Liver (tissue), 9 donors: ENCODE results near the gene ZNF212. TPM values are rescaled to one million over a fixed set of nuclear protein-coding genes. Genes with fewer than 3 reads are reported as not detected.
"Not testable (repeated sequence)": the region's sequence is repeated elsewhere in the genome, so short reads cannot be mapped to it uniquely, and the experiment has no call there.

Experiments used
- DNase-seq: peaks from one replicate; pipeline ENCODE4 v3.0.0-alpha.2; 2017; ENCODE audit warnings: low spot score
- H3K27ac ChIP-seq, 2 donors: one replicate each; pipeline ENCODE4 v1.7.0; 2013; ENCODE audit warnings: inconsistent platforms in 2 of 2, low read length in 2 of 2, control low read depth in 1 of 2, low read depth in 1 of 2, mild to moderate bottlenecking in 1 of 2
- H3K27me3 ChIP-seq, 4 donors: one replicate each; pipeline versions ENCODE4 v1.6.1 to v1.7.0; 2013; ENCODE audit warnings: low read length in 3 of 4, inconsistent platforms in 1 of 4, mild to moderate bottlenecking in 1 of 4, moderate library complexity in 1 of 4; ENCODE audit not compliant: control insufficient read depth in 4 of 4, insufficient read depth in 4 of 4
- H3K36me3 ChIP-seq, 4 donors: one replicate each; pipeline versions ENCODE4 v1.6.1 to v1.7.0; 2013; ENCODE audit warnings: low read length in 3 of 4, mild to moderate bottlenecking in 3 of 4, low read depth in 1 of 4, moderate library complexity in 1 of 4; ENCODE audit not compliant: control insufficient read depth in 4 of 4, insufficient read depth in 3 of 4
- H3K4me1 ChIP-seq, 4 donors: one replicate each; pipeline versions ENCODE4 v1.6.1 to v1.7.0; 2013; ENCODE audit warnings: low read length in 3 of 4, mild to moderate bottlenecking in 3 of 4, moderate library complexity in 1 of 4; ENCODE audit not compliant: control insufficient read depth in 4 of 4, insufficient read depth in 4 of 4
- H3K4me3 ChIP-seq, 3 donors: one replicate each; pipeline versions ENCODE4 v1.6.1 to v1.7.0; 2013; ENCODE audit warnings: low read length in 3 of 3, control low read depth in 1 of 3, low read depth in 1 of 3, mild to moderate bottlenecking in 1 of 3
- H3K9ac ChIP-seq, 2 donors: one replicate each; pipeline ENCODE4 v1.7.0; 2013; ENCODE audit warnings: low read length in 2 of 2, mild to moderate bottlenecking in 2 of 2, moderate library complexity in 2 of 2, control low read depth in 1 of 2, low read depth in 1 of 2
- H3K9me3 ChIP-seq, 4 donors: one replicate each; pipeline versions ENCODE4 v1.6.1 to v1.7.0; 2013; ENCODE audit warnings: low read length in 3 of 4; ENCODE audit not compliant: control insufficient read depth in 4 of 4
- ATF3 ChIP-seq: IDR thresholded peaks from 2 replicates; pipeline ENCODE4 v1.6.1; 2016; ENCODE audit warnings: antibody characterized with exemption
- CTCF ChIP-seq: fragments of 150-350 bp; IDR thresholded peaks from 2 replicates; pipeline ENCODE4 v1.5.1; 2017; ENCODE audit warnings: improper control_type of control experiment, low read depth, low read length; ENCODE audit not compliant: missing input control
- EGR1 ChIP-seq, 2 donors: IDR thresholded peaks; 2 replicates each; pipeline ENCODE4 v1.6.1; 2016 to 2018; ENCODE audit warnings: antibody characterized with exemption in 2 of 2, low read depth in 2 of 2
- FOXA1 ChIP-seq: IDR thresholded peaks from 2 replicates; pipeline ENCODE4 v1.6.1; 2016; ENCODE audit warnings: antibody characterized with exemption
- FOXA2 ChIP-seq: IDR thresholded peaks from 2 replicates; pipeline ENCODE4 v1.6.1; 2016; ENCODE audit warnings: antibody characterized with exemption
- GABPA ChIP-seq, 2 donors: IDR thresholded peaks in 1 of 2; conservative IDR thresholded peaks in 1 of 2; 2 replicates each; pipeline ENCODE4 v1.6.1; 2016; ENCODE audit warnings: antibody characterized with exemption in 2 of 2, mild to moderate bottlenecking in 1 of 2, moderate library complexity in 1 of 2
- HNF4G ChIP-seq: IDR thresholded peaks from 2 replicates; pipeline ENCODE4 v1.6.1; 2016; ENCODE audit warnings: antibody characterized with exemption
- NR2F2 ChIP-seq: IDR thresholded peaks from 2 replicates; pipeline ENCODE4 v1.6.1; 2016; ENCODE audit warnings: antibody characterized with exemption
- RAD21 ChIP-seq, 2 donors: IDR thresholded peaks; 2 replicates each; pipeline ENCODE4 v1.6.1; 2016; ENCODE audit warnings: antibody characterized with exemption in 2 of 2, mild to moderate bottlenecking in 2 of 2
- REST ChIP-seq: IDR thresholded peaks from 2 replicates; pipeline ENCODE4 v1.6.1; 2016; ENCODE audit warnings: antibody characterized with exemption, mild to moderate bottlenecking
- SP1 ChIP-seq: IDR thresholded peaks from 2 replicates; pipeline ENCODE4 v1.6.1; 2018; ENCODE audit warnings: antibody characterized with exemption, mild to moderate bottlenecking
- YY1 ChIP-seq: IDR thresholded peaks from 2 replicates; pipeline ENCODE4 v1.6.1; 2016; ENCODE audit warnings: antibody characterized with exemption, mild to moderate bottlenecking
- ZBTB33 ChIP-seq: IDR thresholded peaks from 2 replicates; pipeline ENCODE4 v1.6.1; 2016; ENCODE audit warnings: antibody characterized with exemption
- WGBS: extraction: QIAGEN DNeasy Blood & Tissue Kit; methylation state at CpG from one replicate; pipeline ENCODE4 v1.1.7; 2013; 5-methylcytosine and 5-hydroxymethylcytosine counted together
- polyA plus RNA-seq, 2 donors: library from polyadenylated mRNA; stranded (reverse) in 1 of 2; unstranded in 1 of 2; fragments of 200-250 nt in 1 of 2; fragments of >200 nt in 1 of 2; fragmentation: Nextera tagmentation in 1 of 2; extraction: Ambion mirVana in 1 of 2; gene quantifications; one replicate each; pipeline versions ENCODE4 v1.2.1 to v1.2.3, GENCODE V29; 2013 to 2015
- total RNA-seq, 2 donors: library from RNA; depleted of rRNA; stranded (reverse); fragments of >200 nt; gene quantifications; one replicate each; pipeline ENCODE4 v1.2.3, GENCODE V29; 2014
- donor health status: healthy.
- donor health status: healthy.
- donor health status: healthy.
- donor health status: healthy.
- donor health status: healthy.

Gene ZNF212
- total and polyA plus RNA-seq, 4 donors, result 3.4 to 4.9 (median 3.7) TPM

GRCh38 chr7:149248777-149249176 lies 9.3 kb downstream of the ZNF212 start:
- H3K27me3 ChIP-seq, result no peaks in the 10 kb centered on the region
- no peak for DNase-seq
- no peak overlapping the region for H3K27ac ChIP-seq
- 84% methylated on average over 3 of the region's 3 CpGs for WGBS
- H3K9me3 ChIP-seq, result no peaks in the 10 kb centered on the region
- peaks cover 4 to 26% (median 20%) of the 10 kb centered on the region in 4 donors for H3K36me3 ChIP-seq
- no peak overlapping the region for H3K9ac ChIP-seq
- peaks cover 0 to 6% (median 4%) of the 10 kb centered on the region in 4 donors for H3K4me1 ChIP-seq
- no peak overlapping the region for H3K4me3 ChIP-seq
- no peak for TF ChIP-seq ATF3
- no peak for TF ChIP-seq GABPA (IDR thresholded peaks at IDR 0.05 in 1 of 2, conservative IDR thresholded peaks at IDR 0.05 in 1 of 2)
- no peak for TF ChIP-seq NR2F2
- no peak for TF ChIP-seq REST
- TF ChIP-seq YY1, result no peak
- no peak for TF ChIP-seq EGR1 (IDR thresholded peaks at IDR 0.05; ENCODE audit: low read depth in 2 of 2)
- no peak for TF ChIP-seq ZBTB33
- no peak for TF ChIP-seq RAD21 (IDR thresholded peaks at IDR 0.05)
- TF ChIP-seq CTCF, result no peak
- TF ChIP-seq FOXA2, result no peak
- TF ChIP-seq HNF4G, result no peak
- no peak for TF ChIP-seq FOXA1
- TF ChIP-seq SP1, result no peak

- DNase-seq, result not testable (repeated sequence)
These were observed 10.7 kb downstream of the ZNF212 start for GRCh38 chr7:149250151-149250550.

GRCh38 chr7:149251518-149251917 lies 12.1 kb downstream of the ZNF212 start:
- not testable (repeated sequence) for H3K4me1 ChIP-seq

More at GRCh38 chr7:149250151-149250550, 10.7 kb downstream of the ZNF212 start:
- peaks cover 8 to 37% (median 28%) of the 10 kb centered on the region in 4 donors for H3K36me3 ChIP-seq
- not testable (repeated sequence) for H3K4me1 ChIP-seq, H3K9ac ChIP-seq, H3K9me3 ChIP-seq, H3K27ac ChIP-seq, H3K4me3 ChIP-seq, H3K27me3 ChIP-seq
- 95% methylated on average over 18 of the region's 18 CpGs for WGBS

More at GRCh38 chr7:149251518-149251917, 12.1 kb downstream of the ZNF212 start:
- H3K27me3 ChIP-seq, DNase-seq, H3K9me3 ChIP-seq, H3K27ac ChIP-seq, H3K4me3 ChIP-seq, H3K9ac ChIP-seq: not testable (repeated sequence)
- 98% methylated on average over 10 of the region's 10 CpGs for WGBS
- peaks cover 8 to 45% (median 34%) of the 10 kb centered on the region in 4 donors for H3K36me3 ChIP-seq
